GM12891 (cell line): ENCODE results near the gene LGALS9.

ENCODE experiments used
- POLR2A ChIP-seq: IDR thresholded peaks from 2 replicates; pipeline ENCODE4 v1.6.1; 2011; ENCODE audit warnings: low read depth, low read length, control low read depth
- POLR2AphosphoS5 ChIP-seq: IDR thresholded peaks from 2 replicates; pipeline ENCODE4 v1.6.1; 2011; ENCODE audit warnings: low read depth, low read length, control low read depth
- SPI1 ChIP-seq: IDR thresholded peaks from 2 replicates; pipeline ENCODE4 v1.6.1; 2011; ENCODE audit warnings: low read depth, low read length, control low read depth
- TAF1 ChIP-seq: IDR thresholded peaks from 2 replicates; pipeline ENCODE4 v1.6.1; 2011; ENCODE audit warnings: low read depth, low read length, control low read depth

- no peak for TF ChIP-seq POLR2A
- TF ChIP-seq POLR2AphosphoS5 = no peak
- no peak for TF ChIP-seq TAF1
- no peak for TF ChIP-seq SPI1
Measured at GRCh38 chr17:27644586-27644985, 13.6 kb downstream of the LGALS9 start.
